ENCODE data around the gene STK10. TPM values are rescaled to one million over a fixed set of nuclear protein-coding genes. Genes with fewer than 3 reads are reported as not detected.
"Not testable (repeated sequence)": the region's sequence is repeated elsewhere in the genome, so short reads cannot be mapped to it uniquely, and the experiment has no call there.

Gene STK10
- total and polyA plus RNA-seq, 7 experiments from 2014 or later, result 55.7 to 474 (median 295) TPM

DNA sequence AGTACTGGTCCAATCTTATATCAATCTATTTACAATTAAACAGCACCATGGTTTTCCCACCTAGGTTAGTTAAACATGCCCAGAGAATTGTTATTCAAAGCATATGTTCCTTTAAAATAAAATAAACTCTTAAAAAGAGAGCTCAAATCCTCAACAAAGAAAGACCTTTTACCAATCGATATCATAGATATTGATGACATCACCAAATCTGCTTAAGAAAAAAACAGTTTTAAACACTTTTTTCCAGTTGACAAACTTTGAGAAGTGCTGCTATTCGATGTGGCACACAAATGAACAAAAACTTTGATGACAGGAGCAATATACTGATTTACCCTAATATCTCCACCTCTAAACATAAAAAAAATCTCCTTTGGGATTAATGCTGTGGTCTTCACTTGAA is 21.7 kb upstream of the STK10 start:
- Mint-ChIP-seq H3K36me3 (peaks cover 0 to 25% (median 18%) of the 10 kb centered on the region in 5 donors), H3K4me1 (peaks cover 0 to 14% (median 10%) of the 10 kb centered on the region in 7 donors), H3K9me3 (no peaks in the 10 kb centered on the region), H3K27me3 (no peaks in the 10 kb centered on the region), H3K27ac (no peak overlapping the region), H3K4me3 (no peak overlapping the region)
- ATAC-seq (no peak), DNase-seq (no peak)
- ChIA-PET CTCF (no interaction called here), POLR2A (interaction anchor here (0.7 kb wide), 1 partner anchor 21 kb away, joined by 3 read pairs; no protein-coding TSS in a partner anchor)
- H3K9me3 ChIP-seq (ENCODE audit: control insufficient read depth in 2 of 3, low read length in 3 of 3), result no peaks in the 10 kb centered on the region
- no peaks in the 10 kb centered on the region for H3K4me1 ChIP-seq (ENCODE audit: control insufficient read depth in 2 of 2, insufficient read depth in 2 of 2, low read length in 2 of 2)
- no peaks in the 10 kb centered on the region for H3K27me3 ChIP-seq (ENCODE audit: control insufficient read depth in 2 of 2, insufficient read depth in 2 of 2, low read length in 2 of 2)
- no peak overlapping the region for H3K27ac ChIP-seq (ENCODE audit: low read depth, low read length)
- no peak overlapping the region for H3K4me3 ChIP-seq (ENCODE audit: low read length)
- intact Hi-C loops (cut with micrococcal nuclease), result no loop called here
- peaks cover 0 to 7% (median 0%) of the 10 kb centered on the region in 3 experiments for H3K36me3 ChIP-seq (ENCODE audit: control insufficient read depth in 2 of 3, insufficient read depth in 3 of 3, low read length in 3 of 3)

GRCh38 chr5:172207511-172207910 is 19.5 kb upstream of the STK10 start:
- intact Hi-C loops (cut with micrococcal nuclease), result no loop called here
- no peak overlapping the region for H3K4me3 ChIP-seq (ENCODE audit: low read length)
- ChIA-PET POLR2A (no interaction called here), CTCF (interaction anchor here (0.9 kb wide), 1 partner anchor 19 kb away, joined by 4 read pairs; no protein-coding TSS in a partner anchor)
- H3K4me1 ChIP-seq (ENCODE audit: control insufficient read depth in 2 of 2, insufficient read depth in 2 of 2, low read length in 2 of 2), result no peaks in the 10 kb centered on the region
- ATAC-seq, result no peak
- Mint-ChIP-seq H3K27me3 (peaks cover 0 to 3% (median 0%) of the 10 kb centered on the region in 5 donors), H3K4me3 (no peak overlapping the region), H3K9me3 (no peaks in the 10 kb centered on the region), H3K36me3 (peaks cover 0 to 18% (median 16%) of the 10 kb centered on the region in 5 donors), H3K27ac (no peak overlapping the region), H3K4me1 (peaks cover 0 to 14% (median 10%) of the 10 kb centered on the region in 7 donors)
- peaks cover 0 to 7% (median 0%) of the 10 kb centered on the region in 3 experiments for H3K36me3 ChIP-seq (ENCODE audit: control insufficient read depth in 2 of 3, insufficient read depth in 3 of 3, low read length in 3 of 3)
- H3K27ac ChIP-seq (ENCODE audit: low read depth, low read length), result no peak overlapping the region
- no peaks in the 10 kb centered on the region for H3K9me3 ChIP-seq (ENCODE audit: control insufficient read depth in 2 of 3, low read length in 3 of 3)
- no peaks in the 10 kb centered on the region for H3K27me3 ChIP-seq (ENCODE audit: control insufficient read depth in 2 of 2, insufficient read depth in 2 of 2, low read length in 2 of 2)
- no peak for DNase-seq

DNA sequence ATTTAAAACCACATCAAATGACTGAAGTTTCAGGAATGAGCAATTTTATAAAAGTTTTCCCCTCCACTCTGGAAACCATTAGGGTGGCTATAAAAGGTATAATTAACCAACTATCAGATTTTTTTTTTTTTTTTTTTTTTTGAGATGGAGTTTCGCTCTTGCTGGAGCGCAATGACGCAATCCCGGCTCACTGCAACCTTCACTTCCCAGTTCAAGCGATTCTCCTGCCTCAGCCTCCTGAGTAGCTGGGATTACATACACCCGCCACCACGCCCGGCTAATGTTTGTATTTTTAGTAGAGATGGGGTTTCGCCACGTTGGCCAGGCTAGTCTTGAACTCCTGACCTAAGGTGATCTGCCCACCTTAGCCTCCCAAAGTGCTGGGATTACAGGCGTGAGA is 18.0 kb upstream of the STK10 start:
- H3K27me3 Mint-ChIP-seq; CTCF ChIA-PET; H3K9me3 ChIP-seq (ENCODE audit: control insufficient read depth in 2 of 3, low read length in 3 of 3); H3K9me3 Mint-ChIP-seq; H3K36me3 ChIP-seq (ENCODE audit: control insufficient read depth in 2 of 3, insufficient read depth in 3 of 3, low read length in 3 of 3); POLR2A ChIA-PET; DNase-seq; H3K27ac Mint-ChIP-seq; intact Hi-C loops (cut with micrococcal nuclease); H3K27me3 ChIP-seq (ENCODE audit: control insufficient read depth in 2 of 2, insufficient read depth in 2 of 2, low read length in 2 of 2); H3K27ac ChIP-seq (ENCODE audit: low read depth, low read length); ATAC-seq; H3K4me1 ChIP-seq (ENCODE audit: control insufficient read depth in 2 of 2, insufficient read depth in 2 of 2, low read length in 2 of 2); H3K4me3 Mint-ChIP-seq; H3K36me3 Mint-ChIP-seq; H3K4me3 ChIP-seq (ENCODE audit: low read length): not testable (repeated sequence)
- H3K4me1 Mint-ChIP-seq, result peaks cover 0 to 14% (median 10%) of the 10 kb centered on the region in 7 donors

GRCh38 chr5:172200476-172200875 is 12.5 kb upstream of the STK10 start:
- H3K4me3 Mint-ChIP-seq, result no peak overlapping the region
- ATAC-seq (no peak), DNase-seq (no peak)
- peaks cover 0 to 4% (median 0%) of the 10 kb centered on the region in 7 donors for H3K4me1 Mint-ChIP-seq
- H3K27ac Mint-ChIP-seq, result peak overlapping the region in 1 of 9 donors; percentile 12
- H3K4me1 ChIP-seq (ENCODE audit: control insufficient read depth in 2 of 2, insufficient read depth in 2 of 2, low read length in 2 of 2), result no peaks in the 10 kb centered on the region
- H3K9me3 Mint-ChIP-seq, result peaks cover 0 to 2% (median 0%) of the 10 kb centered on the region in 11 donors
- H3K36me3 Mint-ChIP-seq, result no peaks in the 10 kb centered on the region
- intact Hi-C loops (cut with micrococcal nuclease), result no loop called here
- H3K4me3 ChIP-seq (ENCODE audit: low read length), result no peak overlapping the region
- CTCF ChIA-PET, result interaction anchor here (0.7 kb wide), 1 partner anchor 69 kb away, joined by 4 read pairs; no protein-coding TSS in a partner anchor
- POLR2A ChIA-PET, result no interaction called here
- H3K27me3 ChIP-seq (ENCODE audit: control insufficient read depth in 2 of 2, insufficient read depth in 2 of 2, low read length in 2 of 2), result no peaks in the 10 kb centered on the region
- H3K27me3 Mint-ChIP-seq, result peaks cover 0 to 27% (median 5%) of the 10 kb centered on the region in 5 donors
- no peaks in the 10 kb centered on the region for H3K9me3 ChIP-seq (ENCODE audit: control insufficient read depth in 2 of 3, low read length in 3 of 3)
- no peaks in the 10 kb centered on the region for H3K36me3 ChIP-seq (ENCODE audit: control insufficient read depth in 2 of 3, insufficient read depth in 3 of 3, low read length in 3 of 3)
- H3K27ac ChIP-seq (ENCODE audit: low read depth, low read length), result no peak overlapping the region

DNA sequence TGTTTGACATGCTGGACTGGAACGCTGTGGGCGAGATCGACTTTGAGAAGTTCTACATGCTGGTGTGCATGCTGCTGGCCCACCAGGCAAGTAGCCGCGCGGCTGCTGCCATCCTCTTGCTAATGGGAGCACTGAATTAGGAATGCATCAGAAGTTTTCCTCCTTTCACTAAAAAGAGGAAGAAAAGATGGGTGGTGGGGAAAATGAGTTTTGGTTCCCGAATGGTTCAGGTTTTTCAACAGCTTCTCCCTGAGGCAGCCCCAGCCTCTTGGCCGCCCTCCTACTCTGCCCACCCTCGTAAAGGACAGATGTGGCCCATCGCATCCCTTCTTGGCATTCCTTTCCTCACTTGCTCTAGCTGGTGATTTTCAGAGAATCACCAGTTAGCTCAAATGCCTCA is 11.4 kb upstream of the STK10 start:
- CTCF ChIA-PET, result interaction anchor here (0.7 to 0.8 kb wide), 2 partner anchors 24 to 87 kb away, joined by 3 to 5 read pairs; no protein-coding TSS in a partner anchor
- no peak for DNase-seq
- intact Hi-C loops (cut with micrococcal nuclease), result no loop called here
- Mint-ChIP-seq H3K4me1 (peaks cover 0 to 4% (median 0%) of the 10 kb centered on the region in 7 donors), H3K27ac (no peak overlapping the region), H3K4me3 (no peak overlapping the region), H3K9me3 (peaks cover 0 to 2% (median 0%) of the 10 kb centered on the region in 11 donors), H3K27me3 (peaks cover 0 to 27% (median 5%) of the 10 kb centered on the region in 5 donors), H3K36me3 (no peaks in the 10 kb centered on the region)
- H3K4me3 ChIP-seq (ENCODE audit: low read length), result no peak overlapping the region
- no peaks in the 10 kb centered on the region for H3K36me3 ChIP-seq (ENCODE audit: control insufficient read depth in 2 of 3, insufficient read depth in 3 of 3, low read length in 3 of 3)
- no peak for ATAC-seq
- no peaks in the 10 kb centered on the region for H3K27me3 ChIP-seq (ENCODE audit: control insufficient read depth in 2 of 2, insufficient read depth in 2 of 2, low read length in 2 of 2)
- no peaks in the 10 kb centered on the region for H3K9me3 ChIP-seq (ENCODE audit: control insufficient read depth in 2 of 3, low read length in 3 of 3)
- POLR2A ChIA-PET, result interaction anchor here (0.6 kb wide), 1 partner anchor 1902 kb away, joined by 3 read pairs; the partner anchor contains the start of gene LCP2
- H3K4me1 ChIP-seq (ENCODE audit: control insufficient read depth in 2 of 2, insufficient read depth in 2 of 2, low read length in 2 of 2), result no peaks in the 10 kb centered on the region
- no peak overlapping the region for H3K27ac ChIP-seq (ENCODE audit: low read depth, low read length)

- H3K36me3 ChIP-seq (ENCODE audit: control insufficient read depth in 2 of 3, insufficient read depth in 3 of 3, low read length in 3 of 3); H3K4me3 Mint-ChIP-seq; H3K9me3 Mint-ChIP-seq; H3K9me3 ChIP-seq (ENCODE audit: control insufficient read depth in 2 of 3, low read length in 3 of 3); H3K27ac Mint-ChIP-seq; DNase-seq; H3K36me3 Mint-ChIP-seq; H3K27me3 ChIP-seq (ENCODE audit: control insufficient read depth in 2 of 2, insufficient read depth in 2 of 2, low read length in 2 of 2); POLR2A ChIA-PET; H3K27ac ChIP-seq (ENCODE audit: low read depth, low read length); intact Hi-C loops (cut with micrococcal nuclease); ATAC-seq; H3K4me1 Mint-ChIP-seq; H3K4me1 ChIP-seq (ENCODE audit: control insufficient read depth in 2 of 2, insufficient read depth in 2 of 2, low read length in 2 of 2); H3K4me3 ChIP-seq (ENCODE audit: low read length): not testable (repeated sequence)
- CTCF ChIA-PET, result interaction anchor here (0.7 kb wide), 1 partner anchor 13 kb away, joined by 4 read pairs; no protein-coding TSS in a partner anchor
- peaks cover 0 to 24% (median 5%) of the 10 kb centered on the region in 5 donors for H3K27me3 Mint-ChIP-seq
Observed at GRCh38 chr5:172197775-172198174, 9.8 kb upstream of the STK10 start.

Data from naive thymus-derived CD4-positive, alpha-beta T cell (primary cell).